DND-41 (cell line): ENCODE results near the gene UPP1.

Experiments
- ATAC-seq: fragments of 200-7000 bp; cut with Tn5 transposase; 3 replicates; pipeline ENCODE4 v1.9.1; 2021; ENCODE audit warnings: low read depth; ENCODE audit not compliant: insufficient read depth
- DNase-seq: peaks from one replicate; pipeline ENCODE4 v3.0.0-alpha.2; 2020
- H2AFZ ChIP-seq: 2 replicates; pipeline ENCODE4 v1.6.0; 2012; ENCODE audit warnings: low read depth, low read length
- H3K27ac ChIP-seq: 2 replicates; pipeline ENCODE4 v1.5.1; 2012; ENCODE audit warnings: low read length, inconsistent platforms
- H3K27me3 ChIP-seq: fragments of 200-600 bp; sonication (generic); 2 replicates; pipeline ENCODE4 v1.6.0; 2012; ENCODE audit warnings: low read length, mild to moderate bottlenecking, inconsistent platforms; ENCODE audit not compliant: insufficient read depth, poor library complexity
- H3K36me3 ChIP-seq: 2 replicates; pipeline ENCODE4 v1.5.1; 2012; ENCODE audit warnings: low read length, inconsistent platforms; ENCODE audit not compliant: insufficient read depth
- H3K4me1 ChIP-seq: 2 replicates; pipeline ENCODE4 v1.5.1; 2012; ENCODE audit warnings: mild to moderate bottlenecking, low read length; ENCODE audit not compliant: insufficient read depth
- H3K4me2 ChIP-seq: 2 replicates; pipeline ENCODE4 v1.6.0; 2012; ENCODE audit warnings: mild to moderate bottlenecking, moderate library complexity, low read length, inconsistent platforms; ENCODE audit not compliant: insufficient read depth
- H3K4me3 ChIP-seq, 2 experiments: fragments of 200-600 bp in 1 of 2; shearing (Covaris generic) in 1 of 2; 2 replicates each; pipeline ENCODE4 v1.5.1; 2012 to 2016; ENCODE audit warnings: inconsistent platforms in 2 of 2, low read length in 2 of 2, mild to moderate bottlenecking in 2 of 2, low read depth in 1 of 2, moderate library complexity in 1 of 2
- H3K79me2 ChIP-seq: 2 replicates; pipeline ENCODE4 v1.6.0; 2012; ENCODE audit warnings: low read length, inconsistent platforms; ENCODE audit not compliant: insufficient read depth
- H3K9ac ChIP-seq: 2 replicates; pipeline ENCODE4 v1.6.0; 2012; ENCODE audit warnings: low read depth, mild to moderate bottlenecking, inconsistent platforms, low read length, moderate library complexity
- H3K9me3 ChIP-seq: 2 replicates; pipeline ENCODE4 v1.5.1; 2012; ENCODE audit warnings: low read length, moderate library complexity, mild to moderate bottlenecking, inconsistent platforms; ENCODE audit not compliant: insufficient read depth, severe bottlenecking
- H4K20me1 ChIP-seq: 2 replicates; pipeline ENCODE4 v1.6.0; 2012; ENCODE audit warnings: low read length; ENCODE audit not compliant: insufficient read depth
- CTCF ChIP-seq: IDR thresholded peaks from 2 replicates; pipeline ENCODE4 v1.5.1; 2012; ENCODE audit warnings: borderline replicate concordance, low read length, moderate library complexity, mild to moderate bottlenecking; ENCODE audit not compliant: poor library complexity, severe bottlenecking; ENCODE audit errors: extremely low read depth
- EZH2 ChIP-seq: IDR thresholded peaks from 3 replicates; pipeline ENCODE4 v1.6.1; 2012; ENCODE audit warnings: borderline replicate concordance, low read depth, mild to moderate bottlenecking, moderate library complexity, low read length, inconsistent platforms; ENCODE audit not compliant: severe bottlenecking

Gene UPP1

GRCh38 chr7:48046458-48046857 lies 42.6 kb upstream of the UPP1 start:
- DNase-seq: no peak
- no peaks in the 10 kb centered on the region for H3K4me1 ChIP-seq
- no peak overlapping the region for H3K9ac ChIP-seq
- no peaks in the 10 kb centered on the region for H4K20me1 ChIP-seq
- no peak overlapping the region for H3K27ac ChIP-seq
- no peak for ATAC-seq
- no peaks in the 10 kb centered on the region for H3K36me3 ChIP-seq
- H3K9me3 ChIP-seq: no peaks in the 10 kb centered on the region
- no peaks in the 10 kb centered on the region for H3K27me3 ChIP-seq
- H2AFZ ChIP-seq: no peak overlapping the region
- no peak overlapping the region for H3K4me3 ChIP-seq
- H3K79me2 ChIP-seq: no peaks in the 10 kb centered on the region
- no peak for TF ChIP-seq EZH2
- no peak for TF ChIP-seq CTCF
- H3K4me2 ChIP-seq: no peak overlapping the region

- no peaks in the 10 kb centered on the region for H3K4me1 ChIP-seq
- H3K27ac ChIP-seq: no peak overlapping the region
- no peaks in the 10 kb centered on the region for H3K36me3 ChIP-seq
- DNase-seq (no peak), ATAC-seq (no peak)
- no peaks in the 10 kb centered on the region for H4K20me1 ChIP-seq
- no peaks in the 10 kb centered on the region for H3K27me3 ChIP-seq
- no peak overlapping the region for H2AFZ ChIP-seq
- TF ChIP-seq CTCF (no peak), EZH2 (no peak)
- no peak overlapping the region for H3K4me2 ChIP-seq
- no peaks in the 10 kb centered on the region for H3K79me2 ChIP-seq
- no peak overlapping the region for H3K9ac ChIP-seq
- no peaks in the 10 kb centered on the region for H3K9me3 ChIP-seq
- H3K4me3 ChIP-seq: no peak overlapping the region
Measured at GRCh38 chr7:48048113-48048512, 41.0 kb upstream of the UPP1 start.

- Histone ChIP-seq H3K4me3 (no peak overlapping the region), H3K27me3 (no peaks in the 10 kb centered on the region), H3K4me2 (no peak overlapping the region), H3K9me3 (no peaks in the 10 kb centered on the region), H2AFZ (no peak overlapping the region), H3K4me1 (no peaks in the 10 kb centered on the region), H3K9ac (no peak overlapping the region), H3K27ac (no peak overlapping the region), H3K79me2 (no peaks in the 10 kb centered on the region), H4K20me1 (no peaks in the 10 kb centered on the region), H3K36me3 (no peaks in the 10 kb centered on the region)
- no peak for TF ChIP-seq CTCF
- TF ChIP-seq EZH2: no peak
- DNase-seq: no peak
- ATAC-seq: no peak
Measured at GRCh38 chr7:48049850-48050249, 39.2 kb upstream of the UPP1 start.

- no peak overlapping the region for H3K4me3 ChIP-seq
- no peaks in the 10 kb centered on the region for H3K4me1 ChIP-seq
- H3K27me3 ChIP-seq: no peaks in the 10 kb centered on the region
- H4K20me1 ChIP-seq: no peaks in the 10 kb centered on the region
- ATAC-seq (no peak), DNase-seq (no peak)
- no peak overlapping the region for H3K4me2 ChIP-seq
- H3K9me3 ChIP-seq: no peaks in the 10 kb centered on the region
- H3K9ac ChIP-seq: no peak overlapping the region
- no peak overlapping the region for H3K27ac ChIP-seq
- H3K36me3 ChIP-seq: no peaks in the 10 kb centered on the region
- TF ChIP-seq EZH2 (no peak), CTCF (no peak)
- H2AFZ ChIP-seq: no peak overlapping the region
- no peaks in the 10 kb centered on the region for H3K79me2 ChIP-seq
Measured at GRCh38 chr7:48052748-48053147, 36.3 kb upstream of the UPP1 start.
